SU-DHL-6 (cell line): ENCODE data around the gene GJA3.

Source experiments
- H2AFZ ChIP-seq: fragments of 200-600 bp; sonication (generic); 2 replicates; pipeline ENCODE4 v1.6.1; 2014; ENCODE audit warnings: low read depth, mild to moderate bottlenecking, moderate library complexity, mixed read lengths, antibody characterized with exemption, low read length; ENCODE audit not compliant: severe bottlenecking
- H3F3A ChIP-seq: fragments of 200-600 bp; shearing (Covaris generic); 2 replicates; pipeline ENCODE4 v1.6.0; 2016; ENCODE audit warnings: antibody characterized with exemption, mild to moderate bottlenecking; ENCODE audit not compliant: insufficient read depth
- H3K27ac ChIP-seq: fragments of 200-600 bp; sonication (generic); 2 replicates; pipeline ENCODE4 v1.5.1; 2016; ENCODE audit warnings: low read depth, mild to moderate bottlenecking, low read length, moderate library complexity, mixed read lengths
- H3K27me3 ChIP-seq: fragments of 200-600 bp; sonication (generic), shearing (Covaris generic); 2 replicates; pipeline ENCODE4 v1.6.0; 2014; ENCODE audit warnings: mild to moderate bottlenecking, low read length
- H3K36me3 ChIP-seq: fragments of 200-600 bp; sonication (generic); 2 replicates; pipeline ENCODE4 v1.6.1; 2014; ENCODE audit warnings: mild to moderate bottlenecking, low read length, mixed read lengths
- H3K4me2 ChIP-seq: fragments of 300-600, 200-600 bp; shearing (Covaris generic), sonication (generic); 2 replicates; pipeline ENCODE4 v1.6.0; 2014; ENCODE audit warnings: low read length, low read depth, mild to moderate bottlenecking; ENCODE audit not compliant: poor library complexity, severe bottlenecking
- H3K4me3 ChIP-seq: fragments of 200-600 bp; sonication (generic); 2 replicates; pipeline ENCODE4 v1.5.1; 2014; ENCODE audit warnings: antibody characterized with exemption, low read length, mild to moderate bottlenecking, mixed read lengths; ENCODE audit not compliant: insufficient read depth, poor library complexity, severe bottlenecking
- H3K79me2 ChIP-seq: fragments of 200-600 bp; sonication (generic); 2 replicates; pipeline ENCODE4 v1.6.1; 2014; ENCODE audit warnings: mild to moderate bottlenecking, low read length, moderate library complexity; ENCODE audit not compliant: insufficient read depth
- H3K9ac ChIP-seq: fragments of 200-600 bp; sonication (generic); 2 replicates; pipeline ENCODE4 v1.7.0; 2014; ENCODE audit warnings: mild to moderate bottlenecking, low read length
- H3K9me2 ChIP-seq: fragments of 200-600 bp; sonication (generic); replicated peaks from 2 replicates; pipeline ENCODE4 v1.6.1; 2014; ENCODE audit warnings: low read length; ENCODE audit not compliant: insufficient read depth
- H3K9me3 ChIP-seq: fragments of 200-600 bp; sonication (generic); 2 replicates; pipeline ENCODE4 v1.6.1; 2014; ENCODE audit warnings: low read length, mixed read lengths; ENCODE audit not compliant: insufficient read depth
- H4K20me1 ChIP-seq: fragments of 200-600 bp; sonication (generic); 2 replicates; pipeline ENCODE4 v1.6.1; 2014; ENCODE audit warnings: low read depth, mild to moderate bottlenecking, antibody characterized with exemption, low read length, moderate library complexity, mixed read lengths
- CTCF ChIP-seq: fragments of 200-600 bp; sonication (generic); IDR thresholded peaks from one replicate; pipeline ENCODE4 v1.5.1; 2017; ENCODE audit warnings: antibody characterized with exemption, mild to moderate bottlenecking, low read length, moderate library complexity; ENCODE audit not compliant: insufficient read depth, poor library complexity, severe bottlenecking
- EZH2phosphoT487 ChIP-seq: fragments of 200-600 bp; sonication (generic), shearing (Covaris generic); conservative IDR thresholded peaks from 2 replicates; pipeline ENCODE4 v1.6.1; 2018; ENCODE audit warnings: mild to moderate bottlenecking, antibody characterized with exemption, low read length, moderate library complexity, mixed read lengths

The GJA3 gene

GRCh38 chr13:20134732-20135131 lies 26.1 kb downstream of the GJA3 start:
- Histone ChIP-seq H3K27ac (no peak overlapping the region), H3K27me3 (no peaks in the 10 kb centered on the region), H3K9ac (no peak overlapping the region), H3K9me3 (no peaks in the 10 kb centered on the region), H3K9me2 (no peaks in the 10 kb centered on the region), H3K4me3 (no peak overlapping the region), H2AFZ (no peak overlapping the region), H3K79me2 (no peaks in the 10 kb centered on the region), H4K20me1 (no peaks in the 10 kb centered on the region), H3K36me3 (no peaks in the 10 kb centered on the region), H3K4me2 (no peak overlapping the region), H3F3A (no peaks in the 10 kb centered on the region; the same call in 1 of the 2 replicates)
- no peak for TF ChIP-seq CTCF
- TF ChIP-seq EZH2phosphoT487 = no peak

GRCh38 chr13:20132052-20132634 lies 28.7 kb downstream of the GJA3 start:
- no peaks in the 10 kb centered on the region for H3K9me3 ChIP-seq
- H4K20me1 ChIP-seq = no peaks in the 10 kb centered on the region
- H3K79me2 ChIP-seq = no peaks in the 10 kb centered on the region
- no peaks in the 10 kb centered on the region for H3K9me2 ChIP-seq
- H2AFZ ChIP-seq = no peak overlapping the region
- no peaks in the 10 kb centered on the region for H3K36me3 ChIP-seq
- no peak overlapping the region for H3K4me3 ChIP-seq
- H3K27ac ChIP-seq = no peak overlapping the region
- no peak overlapping the region for H3K4me2 ChIP-seq
- TF ChIP-seq CTCF (no peak), EZH2phosphoT487 (no peak)
- no peaks in the 10 kb centered on the region for H3K27me3 ChIP-seq
- H3F3A ChIP-seq = no peaks in the 10 kb centered on the region
- H3K9ac ChIP-seq = no peak overlapping the region

GRCh38 chr13:20131057-20131832 lies 29.6 kb downstream of the GJA3 start:
- no peaks in the 10 kb centered on the region for H3K9me3 ChIP-seq
- no peaks in the 10 kb centered on the region for H3K27me3 ChIP-seq
- H2AFZ ChIP-seq = no peak overlapping the region
- H3K4me3 ChIP-seq = no peak overlapping the region
- H3K9ac ChIP-seq = no peak overlapping the region
- no peaks in the 10 kb centered on the region for H3K79me2 ChIP-seq
- no peak overlapping the region for H3K27ac ChIP-seq
- H3F3A ChIP-seq = no peaks in the 10 kb centered on the region
- H4K20me1 ChIP-seq = no peaks in the 10 kb centered on the region
- TF ChIP-seq EZH2phosphoT487 (no peak), CTCF (no peak)
- no peak overlapping the region for H3K4me2 ChIP-seq
- H3K9me2 ChIP-seq = no peaks in the 10 kb centered on the region
- H3K36me3 ChIP-seq = no peaks in the 10 kb centered on the region
